Vagina (tissue), 2 donors: Measurements from ENCODE around the gene INPP5A. TPM values are rescaled to one million over a fixed set of nuclear protein-coding genes. Genes with fewer than 3 reads are reported as not detected.
A peak's percentile ranks its signal among the peaks of the same experiment; 100 is the strongest.

ENCODE experiments used
- DNase-seq, 2 donors: peaks; one replicate each; pipeline ENCODE4 v3.0.0-alpha.2; 2017; ENCODE audit errors: extremely low spot score in 2 of 2
- H3K27ac ChIP-seq: fragments of 200-600 bp; sonication (generic); one replicate; pipeline ENCODE4 v1.5.1; 2019
- H3K27me3 ChIP-seq: fragments of 200-600 bp; sonication (generic); one replicate; pipeline ENCODE4 v1.5.1; 2019
- H3K36me3 ChIP-seq, 2 donors: fragments of 200-600 bp; sonication (generic); one replicate each; pipeline ENCODE4 v1.5.1; 2017 to 2019
- H3K4me1 ChIP-seq: fragments of 200-600 bp; sonication (generic); one replicate; pipeline ENCODE4 v1.5.1; 2019
- H3K4me3 ChIP-seq, 2 donors: fragments of 200-600 bp; sonication (generic); 1 replicate in 1 of 2; 2 replicates in 1 of 2; pipeline ENCODE4 v1.5.1; 2016 to 2019
- H3K9me3 ChIP-seq: fragments of 200-600 bp; sonication (generic); one replicate; pipeline ENCODE4 v1.5.1; 2019
- CTCF ChIP-seq, 3 experiments: fragments of 450-650 bp in 2 of 3; fragments of 200-600 bp in 1 of 3; sonication (generic) in 1 of 3; IDR thresholded peaks; one replicate each; pipeline ENCODE4 v1.5.1; 2017 to 2019; ENCODE audit warnings: antibody characterized with exemption in 3 of 3, mild to moderate bottlenecking in 2 of 3, moderate library complexity in 2 of 3
- POLR2A ChIP-seq, 2 donors: fragments of 450-650 bp; IDR thresholded peaks; one replicate each; pipeline ENCODE4 v1.6.1; 2017; ENCODE audit warnings: antibody characterized with exemption in 2 of 2, mild to moderate bottlenecking in 2 of 2, moderate library complexity in 2 of 2
- POLR2AphosphoS5 ChIP-seq, 2 donors: sonication (generic); formaldehyde crosslinking; IDR thresholded peaks; one replicate each; pipeline ENCODE4 v1.9.0; 2017; ENCODE audit warnings: antibody characterized with exemption in 2 of 2, mild to moderate bottlenecking in 2 of 2, low read depth in 1 of 2; ENCODE audit not compliant: insufficient read depth in 1 of 2
- intact Hi-C: fragments of 100-400 bp; cut with DNase I; formaldehyde crosslinking; loops from one replicate; pipeline ENCODE4 v1.15.1; 2023
- total RNA-seq: library from RNA; depleted of rRNA; stranded (reverse); fragments of >200 nt; gene quantifications from one replicate; pipeline ENCODE4 v1.2.3, GENCODE V29; 2016

INPP5A gene
- total RNA-seq, 1 donor from 2014 or later, result 24.3 TPM

GRCh38 chr10:132681858-132682755 lies 144.5 kb downstream of the INPP5A start:
- H3K27me3 ChIP-seq, result no peaks in the 10 kb centered on the region
- DNase-seq, result peak in 1 of 2 donors; percentile 54
- no peaks in the 10 kb centered on the region for H3K9me3 ChIP-seq
- H3K27ac ChIP-seq, result no peak overlapping the region
- no peak overlapping the region for H3K4me3 ChIP-seq
- peaks cover 7% of the 10 kb centered on the region for H3K4me1 ChIP-seq
- H3K36me3 ChIP-seq, result no peaks in the 10 kb centered on the region
- TF ChIP-seq CTCF (IDR thresholded peaks at IDR 0.05) (no peak), POLR2A (IDR thresholded peaks at IDR 0.05) (no peak), POLR2AphosphoS5 (IDR thresholded peaks at IDR 0.05; ENCODE audit: insufficient read depth in 1 of 2, low read depth in 1 of 2) (no peak)
- intact Hi-C loops, result no loop called here

- Histone ChIP-seq H3K9me3 (no peaks in the 10 kb centered on the region), H3K4me1 (peaks cover 7% of the 10 kb centered on the region), H3K36me3 (no peaks in the 10 kb centered on the region), H3K27me3 (no peaks in the 10 kb centered on the region), H3K27ac (no peak overlapping the region), H3K4me3 (no peak overlapping the region)
- intact Hi-C loops, result no loop called here
- no peak for TF ChIP-seq POLR2A (IDR thresholded peaks at IDR 0.05)
- DNase-seq, result no peak
Measured at GRCh38 chr10:132684164-132684891, 146.7 kb downstream of the INPP5A start.

- Histone ChIP-seq H3K9me3 (no peaks in the 10 kb centered on the region), H3K27me3 (no peaks in the 10 kb centered on the region), H3K27ac (no peak overlapping the region), H3K4me3 (no peak overlapping the region), H3K4me1 (peaks cover 7% of the 10 kb centered on the region), H3K36me3 (peaks cover 0 to under 1% of the 10 kb centered on the region in 2 donors)
- no peak for DNase-seq
- intact Hi-C loops, result no loop called here
- TF ChIP-seq CTCF (IDR thresholded peaks at IDR 0.05) (no peak), POLR2A (IDR thresholded peaks at IDR 0.05) (no peak), POLR2AphosphoS5 (IDR thresholded peaks at IDR 0.05; ENCODE audit: insufficient read depth in 1 of 2, low read depth in 1 of 2) (no peak)
Measured at GRCh38 chr10:132685101-132685891, 147.7 kb downstream of the INPP5A start.

GRCh38 chr10:132685921-132686680 lies 148.5 kb downstream of the INPP5A start:
- TF ChIP-seq CTCF (IDR thresholded peaks at IDR 0.05) (no peak), POLR2AphosphoS5 (IDR thresholded peaks at IDR 0.05; ENCODE audit: insufficient read depth in 1 of 2, low read depth in 1 of 2) (no peak), POLR2A (IDR thresholded peaks at IDR 0.05) (no peak)
- Histone ChIP-seq H3K4me1 (peaks cover 7% of the 10 kb centered on the region), H3K36me3 (peaks cover 0 to 9% of the 10 kb centered on the region in 2 donors), H3K4me3 (no peak overlapping the region), H3K9me3 (no peaks in the 10 kb centered on the region), H3K27ac (no peak overlapping the region), H3K27me3 (no peaks in the 10 kb centered on the region)
- DNase-seq, result no peak
- intact Hi-C loops, result no loop called here
